ENCODE measurements around the gene GALNT12.

Gene GALNT12

GRCh38 chr9:98783518-98784226 is 23.8 kb upstream of the GALNT12 start:
- DNase-seq (ENCODE audit: low read depth) = no peak

DNA sequence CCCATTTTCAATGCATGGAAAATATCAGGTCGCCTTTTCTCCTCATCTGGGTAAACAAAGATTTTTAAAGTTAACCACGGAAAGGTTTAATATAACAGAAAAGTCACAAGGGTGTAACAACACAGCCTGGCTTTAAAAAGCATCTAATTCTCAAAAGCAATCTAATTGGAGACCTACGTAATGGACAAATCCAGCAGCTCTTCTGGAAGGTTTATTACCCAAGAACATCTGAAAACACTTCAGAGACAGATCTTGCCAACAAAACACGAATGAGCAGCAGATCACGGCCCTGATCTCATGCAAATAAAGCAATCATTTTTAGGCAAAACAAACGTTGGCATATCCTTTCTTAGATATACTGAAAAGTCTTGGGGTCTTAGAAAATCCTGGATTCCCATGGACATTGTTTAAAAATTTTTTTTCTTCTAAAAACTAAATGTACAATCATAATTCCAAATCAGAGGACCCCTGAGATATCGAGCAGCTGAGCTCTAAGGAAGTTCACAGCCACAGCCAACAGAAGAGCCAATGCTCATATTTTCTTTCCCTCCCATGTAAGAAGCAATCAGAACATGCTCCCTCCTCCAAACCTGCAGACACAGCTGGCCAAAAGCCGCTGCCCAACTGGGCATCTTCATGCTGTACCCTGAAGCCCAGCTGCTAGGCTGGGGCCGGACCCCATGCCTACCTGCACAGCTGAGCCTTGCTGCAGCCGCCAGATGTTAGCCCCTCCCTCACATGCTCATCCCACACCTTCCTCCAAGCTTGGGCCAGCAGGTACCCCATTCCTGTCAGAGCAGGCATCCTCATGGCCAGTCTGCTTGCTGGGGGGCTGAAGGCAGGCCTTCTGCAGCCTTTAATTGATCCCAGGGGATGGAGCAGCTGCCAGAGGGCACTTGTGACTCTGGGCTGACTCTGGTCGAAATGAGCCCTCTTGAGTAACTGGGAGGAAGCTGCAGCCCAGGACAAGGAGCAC is 22.4 kb upstream of the GALNT12 start:
- no peak for DNase-seq (ENCODE audit: low read depth)

DNA sequence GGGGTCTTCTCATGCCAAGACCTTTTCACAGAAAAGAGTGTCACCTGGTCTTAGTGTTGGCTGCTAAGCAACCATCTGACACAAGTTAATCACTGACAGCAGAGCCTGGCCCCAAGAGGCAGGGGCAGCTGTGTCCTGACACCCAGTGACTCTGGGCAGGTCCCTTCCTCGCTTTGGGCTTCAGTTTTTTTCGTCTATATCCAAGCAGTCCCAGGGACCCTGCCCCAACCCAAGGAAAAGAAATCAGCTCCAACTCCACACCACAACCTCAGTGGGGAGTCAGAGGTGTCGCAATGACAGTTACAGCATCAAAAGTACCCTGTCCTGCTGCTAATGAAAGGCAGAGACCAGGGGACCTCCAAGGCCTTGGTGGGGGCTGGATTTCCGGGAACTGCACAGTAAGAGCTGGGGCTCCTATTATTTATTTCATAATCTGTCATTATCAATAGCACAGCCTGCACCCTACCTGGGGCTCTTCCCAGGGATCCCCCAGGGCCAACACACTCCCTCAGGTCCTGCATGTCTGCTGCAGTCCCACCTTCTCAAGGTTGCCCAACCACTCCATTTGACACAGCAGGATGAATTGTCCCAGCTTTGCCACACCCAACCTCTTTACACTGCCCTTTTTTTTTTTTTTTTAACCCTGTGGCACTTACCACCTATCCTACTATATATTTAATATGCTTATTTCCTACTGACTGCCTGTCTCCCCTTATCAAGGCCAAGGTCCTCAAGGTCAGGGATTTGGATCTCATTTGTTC is 20.5 kb upstream of the GALNT12 start:
- DNase-seq (ENCODE audit: low read depth) = no peak

DNA sequence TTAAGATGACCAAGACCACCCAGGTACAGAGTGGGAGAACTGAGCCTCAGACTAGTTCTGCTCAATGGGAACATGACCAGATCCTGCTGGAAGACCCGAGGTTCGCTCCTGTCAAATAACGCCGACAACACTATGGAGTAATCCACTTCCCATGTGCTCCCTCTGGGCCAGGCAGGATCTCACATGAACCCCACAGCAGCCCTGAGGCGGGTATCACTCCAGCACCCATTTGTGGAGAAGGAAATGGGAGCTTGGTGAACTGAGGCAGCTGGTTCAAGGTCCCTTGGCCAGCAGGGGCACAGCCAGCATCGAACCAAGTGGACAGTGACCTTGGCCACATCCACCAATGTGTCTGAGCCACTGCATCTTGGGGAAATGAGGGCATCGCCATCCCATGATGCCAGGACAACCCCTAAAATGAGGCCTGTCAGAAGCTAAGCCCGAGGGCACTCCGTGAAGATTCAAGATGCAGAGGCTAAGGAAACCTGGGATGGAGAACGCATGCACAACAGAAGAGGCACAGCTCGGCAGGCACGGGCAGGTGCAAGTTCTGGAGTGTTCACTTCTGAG is 19.6 kb upstream of the GALNT12 start:
- no peak for DNase-seq (ENCODE audit: low read depth)

- DNase-seq (ENCODE audit: low read depth) = no peak
These were observed 17.9 kb upstream of the GALNT12 start for GRCh38 chr9:98789483-98790133.

DNA sequence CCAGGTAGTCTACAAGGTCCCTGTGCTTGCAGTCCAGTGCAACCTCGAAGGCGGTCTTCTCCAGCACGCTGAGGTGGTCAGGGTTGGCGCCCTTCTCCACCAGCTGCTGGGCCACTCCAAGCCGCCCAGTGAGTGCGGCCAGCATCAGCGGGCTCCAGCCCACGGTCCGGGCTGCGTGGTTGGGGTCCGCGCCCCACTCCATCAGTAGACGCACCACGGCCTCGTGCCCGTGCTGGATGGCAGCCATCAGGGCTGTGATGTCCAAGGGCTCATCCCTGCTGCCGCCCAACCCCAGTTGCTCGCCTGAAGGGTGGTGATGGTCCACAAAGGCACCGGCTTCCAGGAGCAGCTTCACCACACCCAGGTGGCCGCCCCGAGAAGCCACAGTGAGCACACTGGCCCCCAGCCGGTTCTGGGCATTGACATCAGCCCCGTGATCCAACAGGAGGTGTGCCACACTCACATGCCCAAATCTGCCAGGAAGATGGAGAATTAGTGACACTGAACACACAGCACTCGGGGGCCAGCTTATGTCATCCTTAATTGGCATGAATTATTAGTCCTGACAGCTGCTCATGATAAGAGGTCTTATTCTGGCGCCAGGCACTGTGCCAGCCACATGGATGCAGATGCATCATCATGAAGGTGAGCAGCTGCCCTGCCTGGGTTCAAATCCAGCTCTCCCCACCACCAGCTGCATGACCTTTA is 17.2 kb upstream of the GALNT12 start:
- DNase-seq (ENCODE audit: low read depth) = no peak

DNA sequence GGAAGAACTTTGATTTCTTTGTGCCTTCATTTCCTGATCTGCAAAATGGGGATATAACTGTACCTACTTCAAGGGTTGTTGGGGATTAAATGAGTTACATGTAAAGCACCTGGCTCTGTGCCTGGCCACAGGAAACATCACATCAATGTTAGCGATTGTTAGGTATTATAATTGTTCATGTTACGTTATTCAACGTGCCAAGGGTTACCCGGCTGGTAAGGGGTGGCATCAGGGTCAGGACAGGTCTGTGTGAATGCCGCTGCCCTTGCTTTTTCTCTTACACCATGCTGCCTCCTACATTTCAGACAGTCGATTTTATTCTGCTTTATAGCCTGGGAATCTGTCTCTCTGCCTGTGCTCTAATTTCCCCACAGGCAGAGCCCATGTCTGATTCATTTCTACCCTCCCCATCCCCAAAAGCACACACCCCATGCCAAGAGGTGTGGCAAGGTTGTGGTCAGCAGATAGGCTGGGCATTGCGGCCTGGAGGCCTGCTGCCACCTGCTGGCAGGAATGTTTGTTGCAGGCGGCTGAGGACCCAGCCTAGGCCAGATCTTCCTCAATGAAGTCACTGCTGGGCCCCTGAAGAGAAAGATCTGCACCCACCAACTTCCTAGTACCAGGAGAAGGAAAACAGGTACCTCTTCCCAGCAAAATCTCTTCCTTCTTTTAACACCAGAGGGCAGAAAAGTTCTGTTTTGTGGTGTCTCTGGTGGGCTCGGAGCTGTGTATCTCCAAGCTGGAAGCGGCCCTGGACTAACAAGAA is 16.4 kb upstream of the GALNT12 start:
- DNase-seq (ENCODE audit: low read depth) = no peak

GRCh38 chr9:98791608-98792490 is 15.6 kb upstream of the GALNT12 start:
- no peak for DNase-seq (ENCODE audit: low read depth)

GRCh38 chr9:98793031-98793430 is 14.4 kb upstream of the GALNT12 start:
- no peak for DNase-seq (ENCODE audit: low read depth)

DNA sequence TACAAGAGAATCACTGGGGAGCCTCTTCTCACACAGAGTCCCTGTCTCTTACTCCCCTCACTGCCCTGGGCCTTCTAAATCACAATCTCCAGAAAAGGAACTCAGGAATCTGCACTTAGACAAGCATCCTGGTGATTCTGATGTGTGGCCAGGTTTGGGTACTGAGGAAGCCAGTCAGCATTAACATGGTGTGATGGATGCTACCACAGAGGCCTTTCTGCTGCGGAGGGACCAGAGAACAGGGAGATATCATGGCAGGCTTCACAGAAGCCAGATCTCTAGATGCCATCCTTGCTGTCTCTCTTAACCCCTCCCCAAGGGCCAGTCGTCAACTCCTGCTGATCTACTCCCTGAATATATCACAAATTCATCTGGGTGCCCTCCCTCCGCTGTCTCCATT is 12.7 kb upstream of the GALNT12 start:
- DNase-seq (ENCODE audit: low read depth) = no peak

DNA sequence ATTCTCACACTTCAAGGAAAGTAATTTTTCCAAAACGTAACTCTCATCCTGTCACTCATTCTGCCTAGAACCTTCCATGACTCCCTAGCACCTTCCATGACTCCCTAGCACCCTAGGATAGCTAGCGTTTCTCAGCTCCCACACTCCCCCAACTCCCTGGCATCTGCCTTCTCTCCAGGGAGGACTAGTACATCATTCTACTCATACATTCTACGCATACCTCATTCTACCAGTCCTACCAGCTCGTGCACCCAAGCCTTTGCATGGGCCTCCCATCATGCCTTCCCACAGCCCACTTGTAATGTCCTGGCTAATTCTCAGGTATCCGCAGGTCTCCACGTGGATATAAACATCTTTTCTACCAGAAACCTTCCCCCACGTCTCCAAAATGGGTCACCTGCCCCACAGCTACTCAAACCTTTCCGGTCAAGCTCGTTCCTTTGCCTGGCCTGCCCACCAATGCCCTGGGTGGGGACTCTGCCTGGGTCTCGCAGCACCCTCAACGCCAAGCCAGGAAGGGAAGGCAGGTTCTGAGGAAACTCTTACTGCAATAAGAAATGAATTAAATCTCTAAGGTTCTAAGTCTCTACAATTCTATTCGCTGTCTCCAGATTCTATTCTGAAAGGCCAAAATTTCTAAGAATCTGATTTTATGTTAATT is 12.0 kb upstream of the GALNT12 start:
- DNase-seq (ENCODE audit: low read depth) = no peak

GRCh38 chr9:98795970-98796363 is 11.5 kb upstream of the GALNT12 start:
- DNase-seq (ENCODE audit: low read depth) = no peak

GRCh38 chr9:98796364-98797101 is 10.9 kb upstream of the GALNT12 start, which contains the start of gene ANKS6:
TSS of gene ANKS6 (minus strand) at chr9:98796555. CDS start at chr9:98796491, 64 bp downstream.
- peak; percentile 76 for DNase-seq (ENCODE audit: low read depth)

DNA sequence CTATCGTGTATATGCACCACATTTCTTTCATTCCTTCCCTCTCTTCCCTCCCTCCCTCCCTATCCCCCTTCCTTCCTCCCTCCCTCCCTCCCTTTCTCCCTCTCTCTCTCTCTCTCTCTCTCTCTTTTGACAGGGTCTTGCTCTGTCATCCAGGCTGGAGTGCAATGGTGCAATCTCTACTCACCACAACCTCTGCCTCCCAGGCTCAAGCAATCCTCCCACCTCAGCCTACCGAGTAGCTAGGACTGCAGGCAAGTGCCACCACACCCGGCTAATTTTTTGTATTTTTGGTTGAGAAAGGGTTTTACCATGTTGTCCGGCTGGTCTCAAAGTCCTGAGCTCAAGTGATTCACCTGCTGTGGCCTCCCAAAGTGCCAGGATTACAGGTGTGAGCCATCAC is 10.0 kb upstream of the GALNT12 start:
- DNase-seq (ENCODE audit: low read depth) = no peak

DNA sequence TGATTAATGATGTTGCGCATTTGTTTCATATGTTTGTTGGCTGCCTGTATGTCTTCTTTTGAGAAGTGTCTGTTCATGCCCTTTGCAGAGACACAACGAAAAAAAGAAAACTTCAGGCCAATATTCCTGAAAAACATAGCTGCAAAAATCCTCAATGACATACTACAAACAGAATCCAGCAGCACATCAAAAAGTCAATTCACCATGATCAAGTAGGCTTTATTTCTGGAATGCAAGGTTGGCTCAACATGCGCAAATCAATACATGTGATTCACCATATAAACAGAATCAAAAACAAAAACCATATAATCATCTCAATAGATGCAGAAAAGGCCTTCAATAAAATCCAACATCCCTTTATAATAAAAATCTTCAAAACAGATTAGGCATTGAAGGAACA is 9.2 kb upstream of the GALNT12 start:
- no peak for DNase-seq (ENCODE audit: low read depth)

DNA sequence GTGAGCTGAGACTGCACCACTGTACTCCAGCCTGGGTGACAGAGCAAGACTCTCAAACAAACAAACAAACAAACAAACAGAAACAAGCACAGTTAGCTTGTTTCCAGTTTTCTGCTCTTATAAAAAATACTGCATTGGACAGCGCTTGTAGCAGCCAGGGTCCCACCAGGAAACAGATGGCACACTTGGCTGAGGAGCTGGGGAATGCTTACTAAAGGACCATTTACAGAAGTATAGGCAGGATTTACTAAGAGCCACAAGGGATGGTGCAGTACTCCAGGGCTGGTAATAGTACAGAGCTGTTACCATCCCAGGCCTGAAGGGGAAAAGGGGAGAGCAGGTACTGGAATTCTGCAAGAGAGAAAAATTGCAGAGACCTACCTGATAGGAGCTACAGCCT is 5.9 kb upstream of the GALNT12 start:
- no peak for DNase-seq (ENCODE audit: low read depth)

- no peak for DNase-seq (ENCODE audit: low read depth)
These were observed 5.5 kb upstream of the GALNT12 start for GRCh38 chr9:98801969-98802371.

- no peak for DNase-seq (ENCODE audit: low read depth)
These were observed 3.4 kb upstream of the GALNT12 start for GRCh38 chr9:98804083-98804482.
